Immature natural killer cell (primary cell): ENCODE results near the gene SETDB1. TPM values are rescaled to one million over a fixed set of nuclear protein-coding genes. Genes with fewer than 3 reads are reported as not detected.

Source experiments
- DNase-seq, 3 donors: peaks; one replicate each; pipeline ENCODE4 v3.0.0; 2022; ENCODE audit warnings: mixed read lengths in 1 of 3
- H3K27ac Mint-ChIP-seq, 6 donors: one replicate each; pipeline ENCODE4 v1.8.0; 2020; ENCODE audit warnings: mixed read lengths in 6 of 6, mild to moderate bottlenecking in 5 of 6, inconsistent platforms in 4 of 6, moderate library complexity in 3 of 6
- H3K27me3 Mint-ChIP-seq, 3 donors: one replicate each; pipeline ENCODE4 v1.8.0; 2020 to 2021; ENCODE audit warnings: low read depth in 3 of 3, mild to moderate bottlenecking in 3 of 3, mixed read lengths in 3 of 3, moderate library complexity in 3 of 3, inconsistent platforms in 1 of 3
- H3K36me3 Mint-ChIP-seq, 3 donors: one replicate each; pipeline ENCODE4 v1.8.0; 2020; ENCODE audit warnings: mixed read lengths in 3 of 3, inconsistent platforms in 2 of 3, mild to moderate bottlenecking in 2 of 3
- H3K4me1 Mint-ChIP-seq, 2 donors: one replicate each; pipeline ENCODE4 v1.8.0; 2020; ENCODE audit warnings: inconsistent platforms in 2 of 2, mild to moderate bottlenecking in 2 of 2, mixed read lengths in 2 of 2, moderate library complexity in 1 of 2
- H3K4me3 Mint-ChIP-seq, 5 donors: one replicate each; pipeline ENCODE4 v1.8.0; 2020; ENCODE audit warnings: mild to moderate bottlenecking in 5 of 5, mixed read lengths in 5 of 5, inconsistent platforms in 3 of 5, moderate library complexity in 3 of 5
- H3K9me3 Mint-ChIP-seq, 6 donors: one replicate each; pipeline ENCODE4 v1.8.0; 2020; ENCODE audit warnings: mild to moderate bottlenecking in 6 of 6, mixed read lengths in 6 of 6, inconsistent platforms in 4 of 6, moderate library complexity in 3 of 6
- polyA plus RNA-seq, 3 donors: library from polyadenylated mRNA; unstranded; fragments of 300-500 nt; fragmentation: Illumina TruSeq; gene quantifications; one replicate each; pipeline ENCODE4 v1.2.3, GENCODE V29; 2021

The SETDB1 gene
- polyA plus RNA-seq, 3 donors from 2014 or later, result 11.7 to 20.9 (median 15.3) TPM

DNA sequence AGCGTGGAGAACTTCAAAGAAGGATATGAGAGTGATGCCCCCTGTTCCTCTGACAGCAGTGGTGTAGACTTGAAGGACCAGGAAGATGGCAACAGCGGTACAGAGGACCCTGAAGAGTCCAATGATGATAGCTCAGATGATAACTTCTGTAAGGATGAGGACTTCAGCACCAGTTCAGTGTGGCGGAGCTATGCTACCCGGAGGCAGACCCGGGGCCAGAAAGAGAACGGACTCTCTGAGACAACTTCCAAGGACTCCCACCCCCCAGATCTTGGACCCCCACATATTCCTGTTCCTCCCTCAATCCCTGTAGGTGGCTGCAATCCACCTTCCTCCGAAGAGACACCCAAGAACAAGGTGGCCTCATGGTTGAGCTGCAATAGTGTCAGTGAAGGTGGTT lies 34.5 kb downstream of the SETDB1 start:
- no peaks in the 10 kb centered on the region for H3K4me1 Mint-ChIP-seq
- no peak for DNase-seq
- H3K9me3 Mint-ChIP-seq, result no peaks in the 10 kb centered on the region
- no peak overlapping the region for H3K4me3 Mint-ChIP-seq
- peak overlapping the region in 3 of 6 donors; percentile 21 to 62 (median 22) for H3K27ac Mint-ChIP-seq
- H3K27me3 Mint-ChIP-seq, result peaks cover 0 to 3% (median 2%) of the 10 kb centered on the region in 3 donors
- H3K36me3 Mint-ChIP-seq, result peaks cover 17 to 52% (median 26%) of the 10 kb centered on the region in 3 donors

- H3K4me3 Mint-ChIP-seq, result no peak overlapping the region
- DNase-seq, result no peak
- H3K36me3 Mint-ChIP-seq, result peaks cover 21 to 60% (median 28%) of the 10 kb centered on the region in 3 donors
- no peaks in the 10 kb centered on the region for H3K9me3 Mint-ChIP-seq
- H3K27me3 Mint-ChIP-seq, result peaks cover 0 to 3% (median 2%) of the 10 kb centered on the region in 3 donors
- H3K4me1 Mint-ChIP-seq, result no peaks in the 10 kb centered on the region
- peak overlapping the region in 2 of 6 donors; percentile 16 to 56 for H3K27ac Mint-ChIP-seq
These were observed 35.6 kb downstream of the SETDB1 start for GRCh38 chr1:150961756-150962155.

DNA sequence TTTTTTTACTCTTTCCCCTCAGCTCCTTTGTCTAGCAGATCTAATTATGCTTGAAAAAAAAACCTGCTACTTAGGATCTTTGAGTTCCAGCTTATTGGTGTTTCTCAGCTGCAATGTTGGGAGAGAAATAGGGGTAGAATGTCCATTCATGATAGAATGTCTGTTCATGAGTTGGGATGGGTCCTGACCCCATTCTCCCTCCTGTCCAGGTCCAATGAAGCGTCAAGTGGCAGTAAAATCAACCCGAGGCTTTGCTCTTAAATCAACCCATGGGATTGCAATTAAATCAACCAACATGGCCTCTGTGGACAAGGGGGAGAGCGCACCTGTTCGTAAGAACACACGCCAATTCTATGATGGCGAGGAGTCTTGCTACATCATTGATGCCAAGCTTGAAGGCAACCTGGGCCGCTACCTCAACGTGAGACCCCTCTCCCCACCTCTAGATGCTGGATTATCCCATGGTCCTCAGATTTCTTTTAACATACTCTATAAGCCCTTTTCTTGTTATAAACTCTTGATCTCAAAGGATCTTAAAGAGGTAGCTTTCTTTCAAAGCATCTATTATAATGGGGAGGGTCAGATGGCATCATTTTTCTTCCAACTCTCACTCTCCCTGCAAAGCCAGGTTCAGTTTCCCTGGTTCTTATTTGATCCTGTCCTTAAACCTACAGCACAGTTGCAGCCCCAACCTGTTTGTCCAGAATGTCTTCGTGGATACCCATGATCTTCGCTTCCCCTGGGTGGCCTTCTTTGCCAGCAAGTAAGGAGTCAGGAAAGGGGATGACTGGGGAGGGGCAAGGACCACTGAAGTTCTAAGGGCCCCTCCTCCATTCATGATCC lies 37.4 kb downstream of the SETDB1 start:
- Mint-ChIP-seq H3K9me3 (no peaks in the 10 kb centered on the region), H3K4me3 (no peak overlapping the region), H3K4me1 (no peaks in the 10 kb centered on the region), H3K27ac (peak overlapping the region in 5 of 6 donors; percentile 15 to 77 (median 21)), H3K36me3 (peaks cover 21 to 72% (median 32%) of the 10 kb centered on the region in 3 donors), H3K27me3 (peaks cover 0 to 3% (median 0%) of the 10 kb centered on the region in 3 donors)
- no peak for DNase-seq

- Mint-ChIP-seq H3K27me3 (peaks cover 0 to 3% (median 0%) of the 10 kb centered on the region in 3 donors), H3K36me3 (peaks cover 21 to 68% (median 30%) of the 10 kb centered on the region in 3 donors), H3K9me3 (no peaks in the 10 kb centered on the region), H3K27ac (peak overlapping the region in 3 of 6 donors; percentile 15 to 55 (median 21)), H3K4me3 (no peak overlapping the region), H3K4me1 (peaks cover 0 to 2% of the 10 kb centered on the region in 2 donors)
- DNase-seq, result no peak
These were observed 38.0 kb downstream of the SETDB1 start for GRCh38 chr1:150964164-150964489.

DNA sequence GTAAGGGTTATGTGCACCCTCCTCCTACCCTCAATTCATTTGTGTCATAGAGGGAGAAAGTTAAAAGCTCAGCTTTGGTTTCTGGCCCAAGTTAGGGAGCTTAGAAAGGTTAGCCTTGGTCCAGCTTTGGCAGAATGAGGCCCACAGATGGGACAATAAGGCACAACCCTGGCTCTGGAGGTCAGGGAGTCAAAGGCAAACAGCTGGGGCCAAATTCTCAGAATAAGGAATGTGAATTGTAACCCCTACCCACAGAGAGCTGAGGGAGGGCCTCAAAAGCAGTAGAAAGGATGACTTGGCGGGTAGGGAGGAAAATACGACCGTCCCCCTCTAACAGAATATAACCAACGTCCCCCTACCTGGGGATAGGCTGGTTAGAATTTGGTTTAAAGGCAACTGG lies 39.4 kb downstream of the SETDB1 start:
- H3K4me3 Mint-ChIP-seq, result no peak overlapping the region
- peak overlapping the region in 1 of 6 donors; percentile 28 for H3K27ac Mint-ChIP-seq
- H3K4me1 Mint-ChIP-seq, result peaks cover 7 to 8% of the 10 kb centered on the region in 2 donors
- no peaks in the 10 kb centered on the region for H3K27me3 Mint-ChIP-seq
- H3K9me3 Mint-ChIP-seq, result no peaks in the 10 kb centered on the region
- no peak for DNase-seq
- peaks cover 17 to 57% (median 23%) of the 10 kb centered on the region in 3 donors for H3K36me3 Mint-ChIP-seq

GRCh38 chr1:150966011-150966410 lies 39.8 kb downstream of the SETDB1 start:
- no peaks in the 10 kb centered on the region for H3K9me3 Mint-ChIP-seq
- no peaks in the 10 kb centered on the region for H3K27me3 Mint-ChIP-seq
- no peak for DNase-seq
- H3K36me3 Mint-ChIP-seq, result peaks cover 17 to 55% (median 22%) of the 10 kb centered on the region in 3 donors
- H3K4me3 Mint-ChIP-seq, result no peak overlapping the region
- peaks cover 11 to 13% of the 10 kb centered on the region in 2 donors for H3K4me1 Mint-ChIP-seq
- H3K27ac Mint-ChIP-seq, result peak overlapping the region in 2 of 6 donors; percentile 17 to 47

DNA sequence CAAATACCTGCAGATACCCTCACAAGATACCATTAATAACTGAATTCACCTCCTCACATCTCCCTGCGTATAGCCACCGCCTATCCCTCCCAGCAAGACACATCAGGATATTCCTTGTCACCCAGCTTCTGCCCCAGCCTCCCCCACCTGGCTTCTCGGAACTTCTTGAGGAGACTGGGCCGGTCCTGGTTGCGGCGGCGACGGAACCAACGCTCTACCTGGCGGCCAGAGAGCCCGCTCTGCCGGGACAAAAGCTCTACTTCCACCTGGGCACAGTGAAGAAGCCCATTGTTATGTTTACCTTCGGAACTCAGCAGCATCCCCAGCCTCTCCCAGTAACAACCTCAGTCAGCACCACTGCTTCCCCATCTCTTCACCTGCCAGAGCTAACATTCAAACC lies 41.8 kb downstream of the SETDB1 start:
- Mint-ChIP-seq H3K4me3 (no peak overlapping the region), H3K4me1 (peaks cover 30 to 32% of the 10 kb centered on the region in 2 donors), H3K36me3 (peaks cover 13 to 44% (median 16%) of the 10 kb centered on the region in 3 donors), H3K9me3 (no peaks in the 10 kb centered on the region), H3K27me3 (no peaks in the 10 kb centered on the region), H3K27ac (peak overlapping the region in 2 of 6 donors; percentile 56 to 69)
- DNase-seq, result no peak

GRCh38 chr1:150968491-150968890 lies 42.3 kb downstream of the SETDB1 start:
- no peaks in the 10 kb centered on the region for H3K27me3 Mint-ChIP-seq
- H3K4me3 Mint-ChIP-seq, result no peak overlapping the region
- peaks cover 36 to 37% of the 10 kb centered on the region in 2 donors for H3K4me1 Mint-ChIP-seq
- no peak for DNase-seq
- peaks cover 9 to 38% (median 10%) of the 10 kb centered on the region in 3 donors for H3K36me3 Mint-ChIP-seq
- H3K9me3 Mint-ChIP-seq, result no peaks in the 10 kb centered on the region
- H3K27ac Mint-ChIP-seq, result no peak overlapping the region

GRCh38 chr1:150969626-150970025 lies 43.5 kb downstream of the SETDB1 start:
- peaks cover 0 to 4% (median 0%) of the 10 kb centered on the region in 3 donors for H3K27me3 Mint-ChIP-seq
- H3K36me3 Mint-ChIP-seq, result peaks cover 4 to 27% (median 10%) of the 10 kb centered on the region in 3 donors
- H3K4me3 Mint-ChIP-seq, result no peak overlapping the region
- H3K9me3 Mint-ChIP-seq, result no peaks in the 10 kb centered on the region
- H3K27ac Mint-ChIP-seq, result peak overlapping the region in 3 of 6 donors; percentile 10 to 87 (median 17)
- H3K4me1 Mint-ChIP-seq, result peaks cover 40 to 41% of the 10 kb centered on the region in 2 donors
- no peak for DNase-seq

- DNase-seq, result no peak
- H3K4me1 Mint-ChIP-seq, result peaks cover 47 to 49% of the 10 kb centered on the region in 2 donors
- peaks cover 4 to 23% (median 10%) of the 10 kb centered on the region in 3 donors for H3K36me3 Mint-ChIP-seq
These were observed 44.8 kb downstream of the SETDB1 start for GRCh38 chr1:150970808-150971582.

GRCh38 chr1:150971583-150972416 lies 45.6 kb downstream of the SETDB1 start:
- H3K4me3 Mint-ChIP-seq, result peak overlapping the region; percentile 82 to 88 (median 85)
- DNase-seq, result no peak
- H3K36me3 Mint-ChIP-seq, result peaks cover 0 to 15% (median 4%) of the 10 kb centered on the region in 3 donors
- H3K27me3 Mint-ChIP-seq, result peaks cover 0 to 11% (median 0%) of the 10 kb centered on the region in 3 donors
- H3K9me3 Mint-ChIP-seq, result no peaks in the 10 kb centered on the region
- H3K4me1 Mint-ChIP-seq, result peaks cover 55 to 57% of the 10 kb centered on the region in 2 donors
- H3K27ac Mint-ChIP-seq, result peak overlapping the region; percentile 72 to 90 (median 86)

More at GRCh38 chr1:150970808-150971582, 44.8 kb downstream of the SETDB1 start:
- Mint-ChIP-seq H3K27me3 (peaks cover 0 to 8% (median 0%) of the 10 kb centered on the region in 3 donors), H3K4me3 (peak overlapping the region in 4 of 5 donors; percentile 24 to 45 (median 34)), H3K27ac (peak overlapping the region; percentile 17 to 87 (median 78)), H3K9me3 (no peaks in the 10 kb centered on the region)

DNA sequence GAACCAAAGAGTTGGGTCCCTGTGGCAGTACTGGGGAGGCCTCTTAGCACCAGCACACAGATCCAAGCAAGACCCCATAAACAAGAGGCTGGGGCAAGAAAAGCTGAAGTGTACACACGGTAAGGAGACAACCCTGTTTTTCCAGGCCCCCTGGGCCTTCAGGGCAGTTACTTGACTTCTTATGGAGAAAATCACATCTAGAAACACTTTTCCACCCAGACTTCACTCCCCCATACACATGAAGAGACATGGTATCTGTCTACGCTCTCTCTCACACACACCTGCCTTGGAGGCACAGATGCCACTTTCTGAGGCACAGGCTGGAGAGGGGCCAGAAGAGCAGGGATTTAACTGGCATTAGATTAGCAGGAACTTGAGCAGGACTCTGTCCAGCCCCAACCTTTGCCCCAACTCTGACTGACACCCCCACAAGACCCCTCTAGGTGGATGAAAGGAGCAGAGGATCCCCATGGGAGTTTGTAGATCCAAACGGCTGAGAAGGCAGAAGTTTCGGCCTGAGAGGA lies 46.3 kb downstream of the SETDB1 start:
- Mint-ChIP-seq H3K9me3 (no peaks in the 10 kb centered on the region), H3K27me3 (peaks cover 0 to 11% (median 0%) of the 10 kb centered on the region in 3 donors), H3K36me3 (peaks cover 0 to 8% (median 4%) of the 10 kb centered on the region in 3 donors), H3K27ac (peak overlapping the region; percentile 72 to 90 (median 86)), H3K4me3 (peak overlapping the region; percentile 82 to 88 (median 85)), H3K4me1 (peaks cover 62 to 64% of the 10 kb centered on the region in 2 donors)
- DNase-seq, result no peak
